ENCODE results near the gene BASP1. TPM values are rescaled to one million over a fixed set of nuclear protein-coding genes. Genes with fewer than 3 reads are reported as not detected.

Gene BASP1
- total and polyA plus RNA-seq, 10 of the 15 experiments (the other 5 are each of a cell fraction or from before 2014, with no cell fraction given): 27.3 to 190 (median 102) TPM

GRCh38 chr5:17261075-17261474 is 43.6 kb downstream of the BASP1 start:
- in situ Hi-C loops (cut with MboI): no loop called here
- Histone ChIP-seq H4K20me1 (ENCODE audit: control insufficient read depth, insufficient read depth) (no peaks in the 10 kb centered on the region), H3K9me3 (replicated peaks; ENCODE audit: control insufficient read depth, insufficient read depth, low read length) (peaks cover 15% of the 10 kb centered on the region), H3K9ac (ENCODE audit: control insufficient read depth, insufficient read depth, low read length) (no peak overlapping the region), H2AFZ (ENCODE audit: control insufficient read depth, low read depth, low read length) (no peak overlapping the region), H3K4me2 (ENCODE audit: control insufficient read depth, insufficient read depth) (no peak overlapping the region), H3K27me3 (replicated peaks in 1 of 2; ENCODE audit: control insufficient read depth in 2 of 2, insufficient read depth in 2 of 2, low read length in 1 of 2) (no peaks in the 10 kb centered on the region), H3K27ac (ENCODE audit: control insufficient read depth, insufficient read depth) (no peak overlapping the region), H3K4me1 (ENCODE audit: control insufficient read depth, insufficient read depth, low read length) (peaks cover 14% of the 10 kb centered on the region; the same call in 1 of the 2 replicates), H3K36me3 (ENCODE audit: control insufficient read depth in 2 of 2, insufficient read depth in 2 of 2, low read length in 1 of 2) (peaks cover 2 to 3% of the 10 kb centered on the region in 2 experiments; a peak in 3 of 4 replicates), H3K79me2 (ENCODE audit: control insufficient read depth, insufficient read depth, low read length) (peaks cover 14% of the 10 kb centered on the region), H3K4me3 (no peak overlapping the region)
- CTCF ChIA-PET: no interaction called here
- TF ChIP-seq NFYB (IDR thresholded peaks at IDR 0.05; ENCODE audit: insufficient read depth, low read depth, low read length) (no peak), TCF7 (IDR thresholded peaks at IDR 0.05; ENCODE audit: borderline replicate concordance) (no peak), TBL1XR1 (IDR thresholded peaks at IDR 0.05; ENCODE audit: low read depth, low read length) (no peak), MYB (IDR thresholded peaks at IDR 0.05; ENCODE audit: borderline replicate concordance, low read depth, low read length) (no peak), MEF2B (IDR thresholded peaks at IDR 0.05; ENCODE audit: partially characterized antibody, poor library complexity, severe bottlenecking) (no peak), E2F8 (IDR thresholded peaks at IDR 0.05; ENCODE audit: low read depth, partially characterized antibody) (no peak), ZNF217 (IDR thresholded peaks at IDR 0.05) (no peak), E2F4 (IDR thresholded peaks at IDR 0.05; ENCODE audit: low read depth, low read length) (no peak), BRCA1 (IDR thresholded peaks at IDR 0.05; ENCODE audit: low read depth, low read length) (no peak), YY1 (IDR thresholded peaks at IDR 0.05; ENCODE audit: low read depth, low read length) (no peak), STAT3 (IDR thresholded peaks at IDR 0.05; ENCODE audit: low read depth, low read length) (no peak), MTA2 (IDR thresholded peaks at IDR 0.05; ENCODE audit: low read depth) (no peak), STAT1 (conservative IDR thresholded peaks at IDR 0.05) (no peak), ATF7 (IDR thresholded peaks at IDR 0.05; ENCODE audit: low read depth) (no peak), NR2C2 (IDR thresholded peaks at IDR 0.05; ENCODE audit: borderline replicate concordance, control insufficient read depth, insufficient read length, low read depth) (no peak), ZNF384 (IDR thresholded peaks at IDR 0.05; ENCODE audit: borderline replicate concordance, low read depth, low read length) (no peak), CBFB (IDR thresholded peaks at IDR 0.05; ENCODE audit: low read depth) (no peak), TCF3 (IDR thresholded peaks at IDR 0.05; ENCODE audit: borderline replicate concordance, insufficient read depth, low read depth, low read length) (no peak), IKZF2 (IDR thresholded peaks at IDR 0.05) (no peak), NFYA (IDR thresholded peaks at IDR 0.05; ENCODE audit: borderline replicate concordance, low read depth, low read length) (no peak)
- FAIRE-seq: no peak
- BruUV-seq (replicated peaks): no TSS peak
- 24% methylated on average over 3 of the region's 3 CpGs for WGBS (ENCODE audit: insufficient coverage, insufficient replicate concordance, low lambda C conversion rate, missing lambda C conversion rate)
- DNase-seq (ENCODE audit: low read depth, low spot score): no peak
- RAD21 ChIA-PET (ENCODE audit: unreplicated experiment): interaction anchor here (1.2 kb wide), 1 partner anchor 13 kb away, joined by 3 read pairs; no protein-coding TSS in a partner anchor
- intact Hi-C loops (cut with micrococcal nuclease; ENCODE audit: unreplicated experiment): no loop called here
- ATAC-seq: no peak
- POLR2A ChIA-PET: no interaction called here
- SMC1A ChIA-PET (ENCODE audit: uncharacterized antibody, unreplicated experiment): interaction anchor here (3.6 kb wide), 1 partner anchor 18 kb away, joined by 11 read pairs; no protein-coding TSS in a partner anchor
